Hypothalamus (tissue), 51 donors: Measurements from ENCODE around the gene AAR2.

Source experiments
- DNase-seq, 51 donors: peaks; one replicate each; lab custom pipeline; 2025; lab: John Stamatoyannopoulos, UW

AAR2 gene

DNA sequence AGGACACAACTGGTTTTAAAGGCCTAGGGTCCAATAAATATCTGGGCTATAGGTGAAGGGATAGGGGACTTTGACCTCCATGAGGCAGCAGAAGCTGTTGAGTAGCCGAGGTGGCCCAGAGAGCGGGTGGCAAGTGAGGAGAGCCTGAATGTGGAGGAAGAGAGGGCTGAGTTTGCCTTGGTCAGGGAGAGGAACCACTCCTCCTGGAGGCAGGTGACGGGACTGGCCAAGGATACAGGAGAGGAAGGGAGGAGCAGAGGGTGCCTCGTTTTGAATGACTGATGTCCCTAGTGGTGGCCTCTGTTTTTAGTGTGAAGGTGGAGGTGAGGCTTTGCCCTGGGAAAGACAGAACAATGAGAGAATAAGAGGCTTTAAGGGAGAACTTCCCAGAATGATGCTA, 19.1 kb upstream of the AAR2 start:
- no peak for DNase-seq

DNA sequence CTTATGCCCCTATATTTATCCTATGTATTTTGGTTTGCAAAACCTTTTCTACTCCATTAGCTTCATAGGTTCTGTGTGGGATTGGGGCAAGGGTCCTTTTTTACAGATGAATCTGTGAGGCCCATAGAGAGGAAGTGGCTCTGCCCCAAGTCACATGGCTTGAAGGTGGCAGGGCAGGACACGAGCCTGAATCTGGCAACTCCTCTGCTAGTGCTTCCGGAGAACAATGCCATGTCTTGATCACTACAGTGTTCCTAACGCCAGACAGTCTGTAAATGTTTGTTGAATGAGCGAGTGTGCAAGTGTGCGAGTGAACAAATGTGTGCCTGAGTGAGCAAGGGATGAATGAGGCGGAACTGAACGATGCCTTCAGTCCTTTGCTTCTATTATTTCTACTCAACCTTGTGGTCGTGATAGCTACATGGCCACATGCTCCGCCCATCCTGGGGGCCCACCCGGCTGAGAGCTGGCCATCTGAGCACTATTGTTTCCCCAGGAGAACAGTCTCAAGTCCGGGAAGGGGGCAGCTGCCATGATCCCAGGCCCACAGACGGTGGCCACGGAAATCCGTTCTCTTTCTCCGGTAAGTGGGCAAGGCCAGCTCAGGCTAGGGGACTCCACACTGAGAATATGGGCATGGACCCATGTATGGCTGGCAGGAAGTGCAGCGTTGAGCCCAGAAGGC, 17.8 kb upstream of the AAR2 start:
- peak in 11 of 51 donors; percentile 6 to 49 (median 21) for DNase-seq

DNA sequence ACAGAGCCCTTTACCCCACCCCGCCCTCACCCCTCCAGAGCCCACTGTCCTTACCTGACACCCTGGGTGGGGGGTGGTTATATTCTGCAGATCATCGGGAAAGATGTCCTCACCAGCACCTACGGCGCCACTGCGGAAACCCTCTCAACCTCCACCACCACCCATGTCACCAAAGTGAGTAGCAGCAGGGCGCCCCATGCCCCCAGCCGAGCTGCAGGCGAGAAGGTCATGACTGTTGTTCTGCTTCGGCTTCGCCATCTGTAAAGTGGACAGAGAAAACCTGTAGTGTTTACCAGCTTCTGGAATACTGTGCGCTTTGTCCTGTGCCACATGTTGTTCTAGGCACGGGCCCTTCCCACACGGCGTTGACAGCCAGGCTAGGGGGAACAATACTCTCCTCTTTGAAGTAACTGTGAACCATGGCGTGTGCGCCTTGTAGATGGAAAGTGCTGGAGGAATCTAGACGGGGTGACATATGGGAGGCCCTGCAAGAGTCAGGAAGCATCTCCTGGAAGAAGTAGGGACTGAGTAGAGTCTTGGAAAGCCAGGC, 16.5 kb upstream of the AAR2 start:
- DNase-seq: peak in 30 of 51 donors; percentile 2 to 59 (median 32)

DNA sequence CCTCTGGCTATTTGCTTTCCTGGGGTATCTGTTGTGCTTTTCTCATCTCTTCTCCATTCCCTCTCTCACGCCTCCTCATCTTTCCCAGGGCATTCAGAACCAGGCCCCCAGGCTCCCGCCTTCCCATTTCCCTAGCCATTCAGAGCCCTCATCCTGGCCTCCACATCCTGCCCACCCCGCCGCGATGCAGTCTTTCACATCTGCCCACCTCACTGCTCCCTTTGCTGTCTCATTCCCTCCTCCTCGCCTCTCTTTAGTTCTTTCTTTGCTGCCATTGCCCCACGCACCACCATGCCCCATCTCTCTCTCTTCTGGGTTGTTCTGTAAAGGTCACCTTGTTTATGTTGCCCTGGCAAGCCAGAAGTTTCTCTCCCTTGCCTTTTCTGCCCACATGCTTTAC, 10.6 kb upstream of the AAR2 start:
- DNase-seq: no peak

DNA sequence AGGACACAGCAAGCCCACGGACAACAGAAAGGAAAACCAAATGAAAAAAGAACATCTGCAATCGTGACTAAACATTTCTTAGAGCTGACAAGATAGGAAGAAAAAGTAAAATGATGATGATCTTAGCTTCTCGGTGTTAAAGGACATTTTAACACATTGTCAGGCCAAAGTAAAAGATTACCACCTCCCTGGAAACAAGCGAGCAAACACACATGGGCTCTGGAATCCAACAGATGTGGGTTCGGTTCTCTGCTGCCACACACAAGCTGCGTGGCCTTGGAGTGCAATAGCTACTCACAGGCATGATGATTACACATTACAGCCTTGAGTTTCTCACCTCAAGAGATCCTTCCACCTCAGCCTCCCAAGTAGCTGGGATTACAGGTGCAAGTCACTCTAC, 7.5 kb upstream of the AAR2 start:
- DNase-seq: no peak

DNA sequence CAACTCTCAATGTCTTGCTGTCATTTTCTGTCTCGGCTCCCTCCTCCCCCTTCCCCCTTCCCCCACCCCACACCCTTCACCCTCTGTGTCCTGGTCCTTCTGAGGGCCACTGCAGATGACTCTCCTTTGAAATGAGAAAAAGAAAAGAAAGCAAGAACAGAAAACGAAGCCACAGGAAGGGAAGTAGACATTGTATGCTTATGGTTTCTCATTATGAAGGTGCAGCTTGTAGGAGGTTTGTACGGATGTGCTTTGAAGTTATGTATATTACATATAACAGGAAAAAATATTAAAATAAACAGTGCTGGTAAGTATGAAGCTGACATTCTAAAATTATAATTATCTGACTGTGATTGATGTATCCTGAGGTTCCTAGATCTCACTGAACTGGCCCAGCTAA, 6.3 kb upstream of the AAR2 start:
- DNase-seq: no peak

DNA sequence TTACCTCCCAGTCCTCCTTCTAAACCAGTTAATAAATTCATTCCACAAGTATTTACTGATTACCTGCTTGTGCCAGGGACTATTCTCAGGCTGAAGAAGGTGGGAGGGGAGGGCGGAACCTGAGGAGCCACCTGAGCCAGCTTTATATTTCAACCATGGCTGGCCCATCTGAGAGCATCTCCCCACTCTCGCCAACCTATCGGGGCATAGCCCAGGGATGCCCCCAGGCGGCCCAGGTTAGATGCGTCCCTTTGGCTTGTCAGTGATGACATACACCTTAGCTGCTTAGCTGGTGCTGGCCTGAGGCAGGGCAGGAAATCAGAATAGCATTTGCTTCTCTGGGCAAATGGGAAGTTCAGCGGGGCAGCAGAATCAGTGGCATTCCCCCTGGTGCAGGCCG, 4.9 kb upstream of the AAR2 start:
- no peak for DNase-seq

DNA sequence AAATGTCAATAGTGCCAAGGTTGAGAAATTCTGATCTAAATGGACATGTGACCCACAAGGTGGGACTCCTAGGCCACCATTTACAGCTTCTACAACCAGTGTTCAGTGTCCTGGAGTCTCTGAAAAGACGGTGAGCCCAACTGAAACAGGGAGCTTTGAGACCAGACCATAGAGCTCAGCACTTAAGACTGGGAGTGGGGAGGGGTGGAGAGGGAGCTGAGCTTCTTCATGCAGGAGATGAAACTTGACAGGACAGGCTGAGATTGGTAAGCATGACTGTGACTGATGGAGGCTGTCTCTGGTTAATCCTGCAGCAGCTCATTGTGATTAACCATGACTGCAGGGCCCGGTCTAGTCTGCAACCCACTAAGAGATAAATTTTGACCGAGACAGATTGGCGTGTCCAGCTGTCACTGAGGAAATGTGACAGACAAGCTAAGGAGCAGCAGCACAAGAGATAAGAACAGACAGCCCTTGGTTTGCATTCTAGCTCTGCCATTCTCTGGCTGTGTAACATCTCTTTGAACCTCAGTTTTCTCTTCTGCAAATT, 1.4 kb upstream of the AAR2 start:
- no peak for DNase-seq

DNA sequence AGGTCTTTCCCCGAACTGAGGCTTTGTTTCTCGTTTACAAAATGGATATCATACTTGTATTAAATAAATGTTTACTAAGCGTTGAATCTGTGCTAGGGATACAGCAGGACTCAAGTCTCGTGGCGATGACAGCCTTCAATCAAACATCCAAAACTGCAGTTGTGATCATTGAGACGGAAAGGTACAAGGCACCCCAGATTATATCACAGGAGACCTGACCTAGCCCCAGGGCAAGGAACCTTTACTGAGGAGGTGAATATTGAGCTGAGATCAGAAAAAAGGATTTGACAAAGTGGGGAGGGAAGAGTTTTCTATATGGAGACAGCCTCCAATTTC, 476 bp downstream of the AAR2 start:
- DNase-seq: peak in 1 of 51 donors; percentile 54

DNA sequence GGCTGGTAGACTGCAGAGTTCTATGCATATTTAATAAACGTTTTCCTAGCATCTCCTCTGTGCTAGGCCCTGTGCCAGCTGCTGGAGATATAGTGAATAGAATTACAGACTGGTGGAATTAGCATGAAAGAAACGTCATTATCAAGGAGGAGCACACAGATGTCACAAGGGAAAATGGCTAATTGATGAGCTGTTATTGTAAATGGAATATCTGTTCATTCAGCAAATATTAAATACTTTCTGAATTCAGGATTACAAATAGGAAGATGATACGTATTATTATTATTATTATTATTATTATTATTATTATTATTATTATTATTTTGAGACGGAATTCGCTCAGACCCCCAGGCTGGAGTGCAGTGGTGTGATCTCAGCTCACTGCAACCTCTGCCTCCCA, 1.2 kb downstream of the AAR2 start:
- DNase-seq: no peak

DNA sequence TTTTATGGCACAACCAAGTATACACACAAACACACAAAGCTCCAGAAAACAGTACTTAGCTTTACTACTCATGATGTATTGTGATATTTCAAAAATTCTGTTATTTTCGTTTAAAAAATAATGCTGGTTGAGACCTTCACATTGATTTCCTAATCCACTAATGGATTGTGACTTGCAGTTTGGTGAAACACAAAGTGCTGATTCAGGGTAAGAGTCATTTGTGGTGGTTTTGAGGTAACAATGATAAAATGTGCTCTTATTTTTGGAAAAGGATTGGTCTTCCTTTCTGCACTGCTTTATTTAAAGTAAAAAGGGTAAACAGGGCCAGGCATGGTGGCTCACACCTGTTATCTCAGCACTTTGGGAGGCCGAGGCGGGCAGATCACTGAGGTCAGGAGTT, 1.9 kb downstream of the AAR2 start:
- DNase-seq: no peak

DNA sequence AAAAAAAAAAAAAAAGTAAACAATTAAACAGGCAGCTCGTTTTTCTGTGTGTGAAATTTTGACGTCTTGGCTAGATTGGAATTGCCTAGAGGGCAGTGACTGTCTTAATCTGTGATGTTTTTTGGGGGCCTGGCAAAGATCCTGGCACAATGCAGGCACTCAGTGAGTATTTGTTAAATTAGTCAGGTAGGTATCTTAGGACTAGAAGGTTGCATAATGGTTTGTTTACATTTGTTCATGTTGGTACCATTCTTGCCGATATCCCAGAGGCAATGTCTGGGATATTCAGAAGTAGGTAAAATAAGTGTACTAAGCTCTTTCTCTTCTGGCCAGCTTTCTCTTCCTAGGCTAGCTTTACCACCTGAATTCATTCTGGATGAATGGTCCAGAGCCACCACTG, 2.5 kb downstream of the AAR2 start:
- no peak for DNase-seq

DNA sequence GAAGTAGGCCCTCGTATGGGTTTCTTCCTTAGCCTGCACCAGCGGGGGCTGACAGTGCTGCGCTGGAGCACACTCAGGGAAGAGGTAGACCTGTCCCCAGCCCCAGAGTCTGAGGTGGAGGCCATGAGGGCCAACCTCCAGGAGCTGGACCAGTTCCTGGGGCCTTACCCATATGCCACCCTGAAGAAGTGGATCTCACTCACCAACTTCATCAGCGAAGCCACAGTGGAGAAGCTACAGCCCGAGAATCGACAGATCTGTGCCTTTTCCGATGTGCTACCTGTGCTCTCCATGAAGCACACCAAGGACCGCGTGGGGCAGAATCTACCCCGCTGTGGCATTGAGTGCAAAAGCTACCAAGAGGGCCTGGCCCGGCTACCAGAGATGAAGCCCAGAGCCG, 3.8 kb downstream of the AAR2 start:
- no peak for DNase-seq

DNA sequence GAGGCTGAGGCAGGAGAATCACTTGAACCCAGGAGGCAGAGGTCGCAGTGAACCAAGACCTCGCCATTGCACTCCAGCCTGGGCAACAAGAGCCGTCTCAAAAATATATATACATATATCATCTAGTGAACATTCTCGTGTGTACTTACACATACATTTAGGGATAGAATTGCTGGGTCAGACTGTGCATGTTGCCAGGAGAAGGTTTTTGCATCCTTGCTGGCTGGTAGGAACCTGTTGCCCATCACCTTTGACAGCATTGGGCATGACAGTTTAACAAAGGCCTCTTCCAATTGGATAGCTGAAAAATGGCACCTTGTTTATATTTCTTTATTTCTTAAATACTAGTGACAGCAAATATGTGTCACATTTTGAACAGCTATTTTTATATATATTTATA, 5.4 kb downstream of the AAR2 start:
- DNase-seq: no peak

DNA sequence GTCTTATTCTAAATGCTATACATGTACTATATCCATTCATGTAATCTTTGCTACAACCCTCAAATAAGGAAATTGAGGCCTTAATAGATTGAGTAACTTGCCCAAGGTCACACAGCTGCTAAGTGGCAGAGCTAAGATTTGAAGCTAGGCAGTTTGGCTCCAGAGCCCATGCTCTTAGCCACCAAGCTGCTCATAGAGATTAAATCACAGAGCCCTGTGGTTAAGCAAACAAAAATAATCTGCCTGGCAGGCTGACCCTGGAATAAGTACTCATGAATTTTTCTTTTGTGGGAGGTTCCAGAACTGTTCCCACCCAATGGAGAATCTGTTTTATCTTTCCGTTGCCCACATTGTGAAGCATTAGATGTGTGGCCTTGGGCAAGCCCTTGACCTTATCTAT, 7.4 kb downstream of the AAR2 start:
- no peak for DNase-seq

DNA sequence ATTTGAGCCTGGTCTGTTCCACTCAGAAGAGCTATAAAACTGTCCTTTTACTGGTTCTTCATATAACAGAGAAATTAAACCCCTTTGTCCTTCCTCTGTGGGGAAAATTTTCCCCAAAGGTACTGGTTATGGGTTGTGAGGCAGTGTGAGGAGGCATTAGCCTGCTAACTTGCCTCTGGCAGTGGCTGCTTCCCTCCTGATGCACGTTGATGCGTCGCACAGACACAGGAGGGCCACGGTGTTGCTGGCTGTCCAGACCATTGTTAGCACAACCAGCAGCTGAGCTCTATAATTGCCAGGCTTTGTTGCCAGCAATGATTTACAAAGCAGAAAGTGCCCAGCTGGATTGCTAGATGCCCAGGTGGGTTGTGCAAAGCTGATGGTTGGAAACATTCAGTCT, 10.1 kb downstream of the AAR2 start:
- no peak for DNase-seq

DNA sequence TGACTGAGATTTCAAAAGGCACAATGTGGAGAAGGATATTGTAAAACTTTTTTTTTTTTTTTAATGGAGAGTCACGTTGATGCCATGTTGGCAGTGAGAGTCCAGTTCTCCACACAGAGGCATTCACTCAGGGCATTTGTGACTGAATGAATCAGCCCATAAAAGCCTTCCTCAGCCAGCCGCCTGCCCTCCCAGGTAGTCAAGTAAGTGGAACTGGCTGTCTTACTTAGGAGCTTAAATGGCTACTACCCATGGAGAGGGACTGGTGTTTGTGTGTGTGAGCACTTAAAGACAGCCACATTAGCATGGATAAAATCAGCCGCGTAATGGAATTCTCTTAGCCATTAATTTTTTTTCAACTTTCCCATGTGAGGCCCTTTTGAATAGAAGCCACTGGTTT, 12.6 kb downstream of the AAR2 start:
- DNase-seq: peak in 19 of 51 donors; percentile 1 to 49 (median 14)

DNA sequence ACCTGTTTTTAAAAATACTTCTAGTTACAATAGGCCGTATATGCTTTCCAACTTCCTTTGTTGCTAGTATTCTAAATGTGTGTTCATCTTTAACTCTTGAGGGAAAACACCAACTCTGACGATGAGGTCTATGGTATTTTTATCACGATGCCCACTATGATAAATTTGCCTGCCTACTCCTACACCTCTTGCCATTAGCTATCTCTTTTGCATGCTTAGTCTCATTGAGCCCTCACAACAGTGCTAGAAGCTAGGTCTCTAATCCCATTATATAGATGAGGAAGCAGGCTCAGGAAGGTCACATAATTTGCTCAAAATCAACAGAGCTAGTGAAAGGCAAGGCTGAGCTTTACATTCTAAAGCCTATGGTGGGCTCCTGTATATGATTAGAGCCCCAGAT, 13.2 kb downstream of the AAR2 start:
- no peak for DNase-seq

DNA sequence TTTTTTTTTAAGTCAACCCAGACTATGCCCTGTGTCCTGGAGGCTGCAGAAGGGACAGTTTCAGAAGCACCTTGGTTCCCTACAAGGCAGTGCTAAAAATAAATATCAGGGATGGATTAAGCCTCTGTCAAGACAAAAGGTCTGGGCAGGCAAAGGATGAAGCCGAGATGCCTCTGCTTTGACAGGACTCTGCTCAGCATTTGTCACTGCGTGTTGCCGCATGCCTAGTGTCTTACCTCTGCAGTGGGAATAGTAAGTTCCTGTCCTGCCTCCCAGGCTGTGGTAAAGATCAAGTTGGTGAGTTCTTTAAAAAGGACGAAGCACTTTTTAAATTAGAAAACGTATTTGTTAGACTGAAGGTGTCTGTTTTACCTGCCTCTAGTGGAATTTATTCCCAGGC, 15.1 kb downstream of the AAR2 start:
- DNase-seq: no peak

DNA sequence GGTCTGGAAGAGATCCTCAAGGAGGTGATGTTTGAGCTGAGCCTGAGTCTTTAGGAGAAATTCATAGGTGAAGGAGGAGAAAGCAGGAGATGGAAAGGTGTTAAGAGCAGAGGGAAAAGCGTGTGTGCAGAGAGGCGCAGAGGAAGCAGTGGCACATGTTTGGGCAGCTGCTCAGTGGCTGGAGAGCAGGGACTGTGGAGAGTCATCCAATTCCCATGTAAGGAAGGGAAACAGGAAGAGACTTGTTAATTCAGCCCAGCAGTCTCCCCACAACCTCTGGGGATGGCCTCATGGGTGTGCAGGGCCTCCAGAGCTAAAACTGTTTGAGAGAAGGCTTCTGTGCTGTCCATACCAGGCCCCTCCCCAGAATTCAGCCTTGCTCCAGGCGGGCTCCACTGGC, 16.2 kb downstream of the AAR2 start:
- no peak for DNase-seq

DNA sequence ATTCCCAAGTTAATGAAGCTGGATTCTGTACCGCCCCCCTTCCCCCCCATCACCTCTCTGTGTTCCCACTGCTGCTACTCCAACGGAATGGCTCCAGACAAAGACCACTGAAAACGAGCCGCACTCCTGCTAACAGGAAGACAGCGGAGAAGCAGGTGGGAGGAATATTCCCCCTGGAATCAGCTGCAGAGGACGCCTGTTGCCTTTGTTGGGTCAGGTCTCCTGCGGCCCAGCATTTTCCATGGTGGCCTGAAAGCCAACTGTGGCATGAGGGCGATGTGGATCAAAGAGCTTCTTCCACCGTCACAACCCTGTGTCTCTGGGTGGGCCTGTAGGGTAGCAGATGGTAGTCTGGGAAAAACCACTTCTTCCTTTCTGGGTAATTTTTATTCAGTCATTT, 16.8 kb downstream of the AAR2 start:
- no peak for DNase-seq

DNA sequence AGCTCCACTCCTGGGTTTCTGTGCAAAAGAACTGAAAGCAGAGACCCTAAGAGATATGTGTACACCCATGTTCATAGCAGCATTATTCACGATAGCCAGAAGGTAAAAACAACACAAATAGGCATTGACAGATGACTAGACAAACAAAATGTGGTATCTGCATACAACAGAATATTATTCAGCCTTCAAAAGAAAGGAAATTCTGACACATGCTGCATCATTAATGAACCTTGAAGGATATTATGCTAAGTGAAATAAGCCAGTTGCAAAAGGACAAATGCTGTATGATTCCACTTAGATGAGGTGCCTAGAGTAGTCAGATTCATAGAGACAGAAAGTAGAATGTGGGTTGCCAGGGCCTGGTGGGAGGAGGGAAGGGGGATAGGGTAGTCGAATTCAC, 17.8 kb downstream of the AAR2 start:
- DNase-seq: no peak

DNA sequence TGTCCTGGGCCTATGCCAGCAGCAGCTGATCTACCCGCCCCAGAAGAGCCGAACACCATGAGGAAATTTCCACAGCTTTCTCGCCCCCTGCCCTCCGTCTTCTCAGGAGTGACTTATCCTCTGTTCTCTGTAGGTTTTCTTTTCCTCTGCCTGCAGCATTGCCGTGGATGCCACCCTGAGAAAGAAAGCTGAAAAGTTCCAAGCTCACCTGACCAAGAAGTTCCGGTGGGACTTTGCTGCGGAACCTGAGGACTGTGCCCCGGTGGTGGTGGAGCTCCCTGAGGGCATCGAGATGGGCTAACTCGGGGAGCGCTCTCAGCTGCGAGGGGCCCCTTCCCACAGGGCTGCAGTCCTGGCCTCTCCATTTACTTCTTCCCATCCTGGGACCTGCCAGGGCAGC, 19.2 kb downstream of the AAR2 start:
- DNase-seq: peak in 2 of 51 donors; percentile 9 to 12
